Right lobe of liver (tissue), 6 donors: ENCODE measurements around the gene NDUFA13. TPM values are rescaled to one million over a fixed set of nuclear protein-coding genes. Genes with fewer than 3 reads are reported as not detected.

ENCODE experiments used
- ATAC-seq, 4 donors: fragments of 200-7000 bp; cut with Tn5 transposase; one replicate each; pipeline ENCODE4 v1.9.1; 2020; ENCODE audit warnings: mild to moderate bottlenecking in 4 of 4, moderate library complexity in 4 of 4
- DNase-seq, 3 donors: peaks; one replicate each; pipeline ENCODE4 v3.0.0-alpha.2; 2020
- H3K27ac ChIP-seq, 3 donors: fragments of 200-600 bp; one replicate each; pipeline ENCODE4 v1.8.0; 2022
- H3K27me3 ChIP-seq, 2 donors: fragments of 200-600 bp; one replicate each; pipeline ENCODE4 v1.8.0; 2022
- H3K36me3 ChIP-seq, 4 donors: fragments of 200-600 bp; sonication (generic) in 1 of 4; one replicate each; pipeline versions ENCODE4 v1.5.1 to v1.8.0; 2017 to 2022; ENCODE audit warnings: control low read depth in 1 of 4
- H3K4me1 ChIP-seq, 4 donors: fragments of 200-600 bp; sonication (generic) in 1 of 4; one replicate each; pipeline versions ENCODE4 v1.5.1 to v1.8.0; 2017 to 2022; ENCODE audit warnings: control low read depth in 1 of 4
- H3K4me3 ChIP-seq, 3 donors: fragments of 200-600 bp; one replicate each; pipeline ENCODE4 v1.8.0; 2022
- H3K9me3 ChIP-seq, 4 donors: fragments of 200-600 bp; sonication (generic) in 1 of 4; one replicate each; pipeline versions ENCODE4 v1.5.1 to v1.8.0; 2017 to 2022; ENCODE audit warnings: control low read depth in 1 of 4
- POLR2A ChIP-seq: fragments of 450-650 bp; IDR thresholded peaks from one replicate; pipeline ENCODE4 v1.6.1; 2017; ENCODE audit warnings: antibody characterized with exemption, mild to moderate bottlenecking
- WGBS: methylation state at CpG from one replicate; pipeline ENCODE4 v1.1.6; 2018; ENCODE audit warnings: low coverage, low lambda C conversion rate; ENCODE audit not compliant: insufficient coverage; ENCODE audit errors: missing lambda C conversion rate; 5-methylcytosine and 5-hydroxymethylcytosine counted together
- intact Hi-C, 2 donors: fragments of 100-400 bp; cut with DNase I; formaldehyde crosslinking; loops; one replicate each; pipeline versions ENCODE4 v1.11.2 to v1.14.1; 2022
- total RNA-seq, 6 experiments: library from RNA; depleted of rRNA in 2 of 6; stranded (reverse); fragments of >200 nt in 2 of 6; fragmentation: NEBNext Ultra II Directional in 3 of 6; extraction: Animal tissue kit (Norgen Biotek cat#: 25700) in 3 of 6; gene quantifications; one replicate each; pipeline versions ENCODE4 v1.1.0 to v1.2.4, GENCODE V29; 2016 to 2023
- TF ChIP-seq, protein P1 (sequence below), 4 donors: fragments of 200-600 bp in 3 of 4; fragments of 450-650 bp in 1 of 4; IDR thresholded peaks; one replicate each; pipeline versions ENCODE4 v1.5.1 to v1.8.0; 2016 to 2022; ENCODE audit warnings: antibody characterized with exemption in 4 of 4, mild to moderate bottlenecking in 2 of 4
- donor health status: DM: no; HTN: yes; CAD: no.
- donor health status: DM: no; HTN: no; CAD: no.
- donor health status: DM: no; HTN: no; CAD: no.
- donor health status: DM: no; HTN: yes; CAD: no.
- donor health status: DM: no; HTN: yes; CAD: no.

NDUFA13 gene
- total RNA-seq, 6 experiments from 2014 or later, result 20.8 to 202 (median 154) TPM

DNA sequence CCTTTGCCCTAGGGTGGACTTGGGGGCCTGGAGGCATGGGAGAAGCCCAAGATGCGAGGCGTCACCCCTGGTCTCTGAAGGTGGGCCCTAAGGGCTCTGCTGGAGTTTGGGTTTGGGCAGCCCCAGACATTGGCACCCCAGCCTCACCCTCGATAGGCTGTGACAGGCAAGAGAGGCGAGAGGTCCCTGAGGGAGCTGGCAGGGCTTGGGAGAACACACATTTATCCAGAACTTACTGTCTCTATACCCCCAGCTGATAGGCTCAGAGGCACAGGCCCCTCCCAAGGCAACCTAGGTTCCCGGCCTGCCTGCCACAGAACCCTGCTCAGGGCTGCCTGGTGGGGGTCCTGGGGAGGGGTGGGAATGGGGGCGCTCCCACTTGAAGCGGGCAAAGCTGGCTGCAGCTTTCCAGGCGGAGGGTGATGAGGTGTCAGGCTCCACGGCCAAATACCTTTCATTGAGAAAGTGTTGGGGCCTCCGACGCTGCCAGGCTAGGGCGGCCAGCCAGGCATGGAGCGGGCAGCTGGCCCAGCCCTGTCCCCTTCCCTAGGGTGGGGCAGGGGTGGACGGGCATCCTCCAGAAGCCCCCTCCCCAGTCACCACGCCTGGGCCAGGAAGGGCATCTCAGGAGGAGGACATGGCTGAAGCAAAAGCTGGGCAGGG, 31.8 kb downstream of the NDUFA13 start:
- Histone ChIP-seq H3K27me3 (no peaks in the 10 kb centered on the region), H3K27ac (no peak overlapping the region), H3K4me3 (no peak overlapping the region), H3K36me3 (no peaks in the 10 kb centered on the region), H3K9me3 (no peaks in the 10 kb centered on the region), H3K4me1 (no peaks in the 10 kb centered on the region)
- WGBS, result 90% methylated on average over 2 of the region's 15 CpGs
- DNase-seq, result no peak
- TF ChIP-seq, protein P1, sequence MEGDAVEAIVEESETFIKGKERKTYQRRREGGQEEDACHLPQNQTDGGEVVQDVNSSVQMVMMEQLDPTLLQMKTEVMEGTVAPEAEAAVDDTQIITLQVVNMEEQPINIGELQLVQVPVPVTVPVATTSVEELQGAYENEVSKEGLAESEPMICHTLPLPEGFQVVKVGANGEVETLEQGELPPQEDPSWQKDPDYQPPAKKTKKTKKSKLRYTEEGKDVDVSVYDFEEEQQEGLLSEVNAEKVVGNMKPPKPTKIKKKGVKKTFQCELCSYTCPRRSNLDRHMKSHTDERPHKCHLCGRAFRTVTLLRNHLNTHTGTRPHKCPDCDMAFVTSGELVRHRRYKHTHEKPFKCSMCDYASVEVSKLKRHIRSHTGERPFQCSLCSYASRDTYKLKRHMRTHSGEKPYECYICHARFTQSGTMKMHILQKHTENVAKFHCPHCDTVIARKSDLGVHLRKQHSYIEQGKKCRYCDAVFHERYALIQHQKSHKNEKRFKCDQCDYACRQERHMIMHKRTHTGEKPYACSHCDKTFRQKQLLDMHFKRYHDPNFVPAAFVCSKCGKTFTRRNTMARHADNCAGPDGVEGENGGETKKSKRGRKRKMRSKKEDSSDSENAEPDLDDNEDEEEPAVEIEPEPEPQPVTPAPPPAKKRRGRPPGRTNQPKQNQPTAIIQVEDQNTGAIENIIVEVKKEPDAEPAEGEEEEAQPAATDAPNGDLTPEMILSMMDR (IDR thresholded peaks at IDR 0.05), result no peak
- no peak for TF ChIP-seq POLR2A
- ATAC-seq, result no peak
- intact Hi-C loops, result loop anchor here in 1 of 2 donors (10.0 kb wide), 1 partner anchor 407 kb away; no protein-coding TSS in a partner anchor

DNA sequence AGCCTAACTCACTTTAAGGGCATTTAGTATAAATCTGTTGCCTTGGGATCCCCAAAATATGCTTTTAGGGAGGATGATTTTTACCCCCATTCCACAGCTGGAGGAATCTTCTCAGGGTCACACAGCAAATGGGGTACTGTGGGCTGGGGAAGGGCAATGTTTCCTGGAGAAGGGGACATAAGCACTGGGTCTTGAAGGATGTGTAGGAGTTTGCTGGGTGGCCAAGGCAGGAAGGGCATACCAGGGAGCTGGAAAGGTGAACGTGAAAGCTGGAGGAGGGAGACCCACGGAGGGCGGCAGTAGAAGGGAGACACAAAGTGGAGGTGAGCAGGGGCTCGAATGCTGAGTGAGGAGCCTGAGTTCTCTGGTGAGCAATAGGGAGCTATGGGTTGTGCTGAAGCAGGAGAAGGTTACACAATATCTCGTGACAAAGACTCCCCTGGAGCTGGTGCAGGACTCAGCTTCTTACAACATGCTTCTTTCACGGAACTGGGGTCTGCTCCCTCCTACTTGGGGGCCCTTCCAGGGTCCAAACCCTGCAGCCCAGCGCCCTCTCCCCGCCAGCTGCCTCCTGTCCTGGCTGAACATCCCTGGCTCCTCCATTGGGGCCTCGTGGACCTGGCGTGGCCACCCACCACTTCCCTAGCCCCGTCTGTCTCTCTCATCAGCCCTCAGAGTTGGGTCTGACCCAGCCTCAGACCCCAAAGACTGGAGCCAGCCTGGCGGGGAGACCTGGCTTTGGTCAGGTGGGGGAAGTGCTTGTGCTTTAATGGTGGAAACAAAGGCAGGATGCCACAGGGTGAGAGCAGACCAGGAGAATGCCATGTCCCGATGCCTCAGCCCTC, 33.1 kb downstream of the NDUFA13 start:
- TF ChIP-seq, protein P1 (IDR thresholded peaks at IDR 0.05), result no peak
- no peak for TF ChIP-seq POLR2A
- Histone ChIP-seq H3K4me1 (no peaks in the 10 kb centered on the region), H3K4me3 (no peak overlapping the region), H3K9me3 (no peaks in the 10 kb centered on the region), H3K27me3 (no peaks in the 10 kb centered on the region), H3K27ac (no peak overlapping the region), H3K36me3 (no peaks in the 10 kb centered on the region)
- no peak for DNase-seq
- WGBS, result 16% methylated on average over 6 of the region's 13 CpGs
- ATAC-seq, result no peak
- intact Hi-C loops, result loop anchor here in 1 of 2 donors (10.0 kb wide), 1 partner anchor 406 kb away; no protein-coding TSS in a partner anchor

DNA sequence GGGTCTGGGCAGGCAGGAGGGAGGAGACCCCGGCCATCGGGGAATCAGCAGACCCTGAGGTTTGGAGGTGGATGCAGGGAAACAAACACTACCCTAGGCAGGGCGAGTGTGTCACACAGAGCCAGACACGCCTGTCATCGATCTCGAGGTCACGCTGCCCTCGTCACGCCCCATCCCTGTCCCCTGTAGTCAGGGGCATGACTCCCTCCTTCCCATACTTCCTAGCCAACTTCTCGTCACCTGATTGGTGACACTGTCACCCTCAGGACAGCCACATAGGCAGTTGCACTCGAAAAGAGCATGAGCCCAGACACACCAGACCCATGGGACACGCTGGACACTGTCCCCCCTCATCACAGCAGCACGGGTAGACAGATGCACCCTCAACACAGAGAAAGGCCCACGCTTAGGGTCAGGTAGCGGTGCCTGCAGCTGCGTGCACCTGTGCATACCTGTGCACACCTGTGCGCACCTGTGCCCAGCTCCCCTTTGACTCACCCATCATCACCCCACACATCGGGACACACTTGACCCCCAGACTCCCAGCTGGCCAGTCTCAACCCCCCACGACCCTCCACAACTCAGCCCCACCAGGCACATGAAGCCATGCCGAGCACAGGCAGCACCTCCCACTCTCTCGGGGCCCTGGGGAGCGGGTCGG, 33.9 kb downstream of the NDUFA13 start:
- Histone ChIP-seq H3K36me3 (no peaks in the 10 kb centered on the region), H3K27me3 (no peaks in the 10 kb centered on the region), H3K9me3 (no peaks in the 10 kb centered on the region), H3K27ac (no peak overlapping the region), H3K4me3 (no peak overlapping the region), H3K4me1 (no peaks in the 10 kb centered on the region)
- TF ChIP-seq POLR2A, result no peak
- TF ChIP-seq, protein P1 (IDR thresholded peaks at IDR 0.05), result no peak
- ATAC-seq (no peak), DNase-seq (no peak)
- 53% methylated on average over 4 of the region's 23 CpGs for WGBS
- intact Hi-C loops, result loop anchor here in 1 of 2 donors (10.0 kb wide), 1 partner anchor 405 kb away; no protein-coding TSS in a partner anchor

DNA sequence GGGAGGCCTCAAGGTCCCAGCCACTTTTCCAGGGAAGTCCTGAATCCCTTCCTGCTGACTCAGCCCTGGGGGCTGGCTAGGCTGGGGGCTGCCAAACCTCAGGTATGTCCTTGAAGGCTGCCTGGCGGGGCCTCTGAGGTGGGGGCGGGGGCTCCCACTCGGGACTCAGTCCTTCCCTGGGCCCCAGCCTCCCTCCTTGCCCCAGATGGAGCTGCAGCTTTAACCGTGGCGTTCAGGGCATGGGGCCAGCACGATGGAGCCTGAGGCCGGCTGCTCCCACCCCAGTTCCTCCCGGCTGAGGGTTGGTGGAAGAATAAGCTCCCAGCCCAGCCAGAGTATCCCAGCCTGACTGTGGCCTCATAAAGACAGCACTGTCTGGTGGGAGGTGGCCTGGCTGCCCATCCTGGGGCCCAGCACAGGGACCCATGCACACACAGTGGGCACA, 34.5 kb downstream of the NDUFA13 start:
- no CpG with 5 or more reads among the region's 8 CpGs for WGBS
- no peak for ATAC-seq

More for the DNA sequence above, 34.5 kb downstream of the NDUFA13 start:
- intact Hi-C loops, result no loop called here
- H3K4me1 ChIP-seq, result no peaks in the 10 kb centered on the region
- H3K27me3 ChIP-seq, result no peaks in the 10 kb centered on the region
- H3K9me3 ChIP-seq, result no peaks in the 10 kb centered on the region
- no peak for DNase-seq
- no peak overlapping the region for H3K27ac ChIP-seq
- TF ChIP-seq, protein P1 (IDR thresholded peaks at IDR 0.05), result no peak
- TF ChIP-seq POLR2A, result no peak
- no peak overlapping the region for H3K4me3 ChIP-seq
- no peaks in the 10 kb centered on the region for H3K36me3 ChIP-seq
